GM13976 (cell line): ENCODE data around the gene PRR33.

Experiments used
- DNase-seq: peaks from one replicate; pipeline ENCODE4 v3.0.0; 2012; ENCODE audit warnings: low spot score
- in situ Hi-C: fragments of 300-500 bp; cut with MboI; formaldehyde crosslinking; loops from one replicate; pipeline ENCODE4 v1.12.0; 2022; ENCODE audit warnings: low sequenced_read_pairs, mixed read lengths, inconsistent platforms; ENCODE audit not compliant: unreplicated experiment
- TF ChIP-seq, protein P1 (sequence below): IDR thresholded peaks from 2 replicates; pipeline ENCODE4 v1.5.1; 2012; ENCODE audit warnings: borderline replicate concordance, mild to moderate bottlenecking; ENCODE audit not compliant: insufficient read depth; ENCODE audit errors: extremely low read depth, missing control alignments, control extremely low read depth

Gene PRR33

DNA sequence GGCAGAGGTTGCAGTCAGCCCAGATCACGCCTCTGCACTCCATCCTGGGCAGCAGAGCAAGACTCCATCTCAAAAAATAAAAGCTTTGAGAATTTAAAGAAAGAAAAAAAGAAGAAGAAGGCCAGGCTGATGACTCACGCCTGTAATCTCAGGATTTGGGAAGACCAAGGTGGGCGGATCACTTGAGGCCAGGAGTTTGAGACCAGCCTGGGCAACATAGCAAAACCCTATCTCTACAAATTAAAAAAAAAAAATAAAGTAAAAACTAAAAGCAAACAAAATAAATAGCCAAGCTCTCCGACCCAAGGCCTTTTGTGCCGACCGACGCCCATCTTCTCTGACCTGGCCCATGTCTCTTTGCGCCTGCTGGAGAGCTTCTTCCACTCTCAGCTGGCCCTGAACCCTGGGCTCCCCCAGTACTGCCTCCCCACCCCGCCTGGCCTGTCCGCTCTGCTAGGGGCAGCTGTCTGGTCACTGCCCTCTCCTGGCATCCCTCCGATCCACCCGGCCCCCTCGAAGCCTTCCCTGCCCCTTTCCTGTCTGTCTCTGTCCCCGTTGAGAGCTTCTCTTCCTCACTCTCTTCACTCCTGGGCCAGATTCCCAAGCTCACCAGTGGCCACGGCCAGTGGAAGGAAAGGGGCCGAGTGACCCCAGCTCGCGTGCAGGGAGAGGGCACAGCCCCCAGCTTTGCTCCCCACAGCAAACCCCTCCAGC, 43.6 kb downstream of the PRR33 start:
- in situ Hi-C loops = no loop called here

DNA sequence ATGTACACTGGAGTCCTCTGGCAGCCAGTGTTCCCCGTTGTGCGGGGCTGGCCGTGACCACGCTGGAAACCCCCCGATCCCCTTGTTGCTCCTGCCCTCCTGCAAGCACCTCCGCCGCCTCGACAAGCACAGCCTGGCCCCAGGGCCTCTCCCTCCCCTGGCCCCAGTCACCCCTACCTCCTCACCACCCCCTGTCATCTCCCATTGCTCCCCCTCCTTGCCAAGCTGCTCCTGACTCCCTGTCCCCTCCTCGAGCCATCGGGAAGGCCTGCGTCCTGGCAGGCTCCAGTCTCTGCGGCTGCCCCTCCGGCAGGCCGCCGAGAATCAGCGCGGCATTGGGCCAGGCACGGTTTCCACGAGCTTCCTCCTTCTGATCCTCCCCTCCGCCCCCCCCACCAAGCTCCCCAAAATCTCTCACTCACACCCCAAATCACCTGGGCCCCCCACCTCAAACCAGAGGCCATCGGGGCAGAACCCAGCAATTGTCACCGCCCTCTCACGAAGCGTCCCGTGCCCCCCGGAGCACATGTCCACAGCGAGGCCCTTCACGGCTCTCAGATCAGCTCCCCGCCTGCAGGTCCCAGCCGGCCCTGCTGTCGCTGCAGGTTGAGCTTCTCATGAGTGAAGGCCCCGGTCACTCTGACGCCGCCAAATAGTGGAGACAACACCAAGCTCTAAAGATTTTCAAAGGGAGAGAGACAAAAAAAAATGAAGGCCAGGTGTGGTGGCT, 44.5 kb downstream of the PRR33 start:
- in situ Hi-C loops = no loop called here
- DNase-seq = no peak
- TF ChIP-seq, protein P1, sequence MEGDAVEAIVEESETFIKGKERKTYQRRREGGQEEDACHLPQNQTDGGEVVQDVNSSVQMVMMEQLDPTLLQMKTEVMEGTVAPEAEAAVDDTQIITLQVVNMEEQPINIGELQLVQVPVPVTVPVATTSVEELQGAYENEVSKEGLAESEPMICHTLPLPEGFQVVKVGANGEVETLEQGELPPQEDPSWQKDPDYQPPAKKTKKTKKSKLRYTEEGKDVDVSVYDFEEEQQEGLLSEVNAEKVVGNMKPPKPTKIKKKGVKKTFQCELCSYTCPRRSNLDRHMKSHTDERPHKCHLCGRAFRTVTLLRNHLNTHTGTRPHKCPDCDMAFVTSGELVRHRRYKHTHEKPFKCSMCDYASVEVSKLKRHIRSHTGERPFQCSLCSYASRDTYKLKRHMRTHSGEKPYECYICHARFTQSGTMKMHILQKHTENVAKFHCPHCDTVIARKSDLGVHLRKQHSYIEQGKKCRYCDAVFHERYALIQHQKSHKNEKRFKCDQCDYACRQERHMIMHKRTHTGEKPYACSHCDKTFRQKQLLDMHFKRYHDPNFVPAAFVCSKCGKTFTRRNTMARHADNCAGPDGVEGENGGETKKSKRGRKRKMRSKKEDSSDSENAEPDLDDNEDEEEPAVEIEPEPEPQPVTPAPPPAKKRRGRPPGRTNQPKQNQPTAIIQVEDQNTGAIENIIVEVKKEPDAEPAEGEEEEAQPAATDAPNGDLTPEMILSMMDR = no peak

More for the DNA sequence above, 43.6 kb downstream of the PRR33 start:
- TF ChIP-seq, protein P1 = no peak
- no peak for DNase-seq

DNA sequence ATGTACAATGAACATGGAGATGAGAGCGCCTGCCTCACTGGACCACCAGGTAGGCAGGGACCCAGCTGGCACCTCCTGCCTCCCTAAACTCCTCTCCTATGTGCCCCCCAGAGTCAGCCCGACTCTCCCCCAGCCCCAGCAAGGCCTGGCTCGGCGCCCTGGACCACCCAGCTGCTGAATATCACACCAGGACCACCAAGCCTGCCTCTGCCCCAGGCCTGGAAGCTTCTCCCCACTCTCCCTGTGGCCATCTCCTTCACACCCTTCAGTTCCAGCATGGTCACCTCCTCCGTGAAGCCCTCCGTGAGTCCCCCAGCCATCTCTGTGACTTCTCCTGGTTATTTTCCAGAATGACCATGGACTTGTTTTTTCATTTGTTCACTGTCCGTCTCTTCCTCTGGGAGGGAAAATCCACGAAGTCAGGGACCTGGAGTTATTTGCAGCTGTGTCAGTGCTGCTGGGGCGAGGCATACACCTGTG, 45.2 kb downstream of the PRR33 start:
- TF ChIP-seq, protein P1 = no peak
- no peak for DNase-seq

DNA sequence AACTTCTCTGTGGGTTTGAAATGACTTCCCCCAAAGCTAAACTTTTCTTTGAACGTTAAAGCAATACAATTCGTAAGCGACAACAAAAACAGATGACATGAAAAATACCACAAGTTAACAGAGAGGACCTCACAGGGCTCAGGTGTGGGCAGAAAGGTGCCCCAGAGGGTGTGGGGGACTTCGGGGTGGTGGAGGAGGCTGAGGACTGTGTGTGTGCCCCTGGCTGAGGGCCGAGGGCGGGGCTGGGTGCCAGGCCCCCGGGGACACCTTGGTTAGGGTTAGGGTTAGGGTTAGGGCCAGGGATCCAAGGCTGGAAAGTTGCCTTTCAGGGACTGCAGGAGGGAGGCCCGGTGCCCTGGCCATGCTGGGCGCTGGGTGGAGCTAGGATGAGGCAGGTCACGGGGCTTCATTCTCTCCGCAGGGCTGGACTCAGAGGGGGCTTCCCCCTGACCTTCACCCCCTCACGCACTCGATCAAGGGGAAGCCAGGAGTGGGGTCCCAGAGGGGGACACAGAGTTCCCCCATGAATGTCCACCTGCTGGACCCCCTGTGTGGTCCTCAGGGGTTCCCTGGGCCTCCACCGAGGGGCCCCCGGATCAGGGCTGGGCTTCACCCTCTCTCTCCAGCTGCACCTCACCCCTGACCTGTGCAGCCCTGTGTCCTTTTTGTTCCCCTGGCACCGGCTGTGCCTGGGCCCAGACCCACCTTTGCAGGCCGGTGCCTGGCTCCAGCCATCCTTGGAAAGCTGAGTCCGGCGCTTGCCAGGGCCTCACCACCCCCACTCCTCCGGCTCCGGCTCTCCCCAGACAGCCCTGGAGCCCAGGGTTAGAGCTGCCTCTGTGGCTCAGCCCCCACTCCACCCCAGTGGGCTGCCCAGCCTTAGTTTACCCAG, 45.9 kb downstream of the PRR33 start:
- no peak for DNase-seq
- in situ Hi-C loops = no loop called here
- TF ChIP-seq, protein P1 = no peak

More for the DNA sequence above, 45.2 kb downstream of the PRR33 start:
- in situ Hi-C loops = no loop called here

DNA sequence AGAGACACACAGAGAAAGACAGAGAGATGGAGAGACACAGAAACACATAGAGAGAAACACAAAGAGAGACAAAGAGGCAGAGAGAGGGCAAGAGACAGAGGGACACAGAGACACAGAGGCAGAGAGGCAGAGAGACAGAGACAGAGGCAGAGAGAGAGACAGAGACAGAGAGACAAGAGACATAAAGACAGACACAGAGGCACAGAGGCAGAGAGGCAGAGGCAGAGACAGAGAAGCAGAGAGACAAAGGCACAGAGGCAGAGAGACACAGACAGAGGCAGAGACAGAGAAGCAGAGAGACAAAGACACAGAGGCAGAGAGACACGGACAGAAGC, 46.6 kb downstream of the PRR33 start:
- TF ChIP-seq, protein P1 = no peak
- in situ Hi-C loops = no loop called here

More for the DNA sequence above, 46.6 kb downstream of the PRR33 start:
- no peak for DNase-seq
